ENCODE data around the gene MOK.

The MOK gene

GRCh38 chr14:102323102-102323501, 18.1 kb upstream of the MOK start:
- peak overlapping the region; percentile 13 for H3K27ac ChIP-seq
- H3K4me2 ChIP-seq (ENCODE audit: low read length), result no peak overlapping the region
- H2AFZ ChIP-seq, result no peak overlapping the region
- H3K27me3 ChIP-seq (ENCODE audit: control insufficient read depth, insufficient read depth, low read length), result no peaks in the 10 kb centered on the region
- no peaks in the 10 kb centered on the region for H3K36me3 ChIP-seq (ENCODE audit: control insufficient read depth, insufficient read depth, low read length)
- peaks cover 14% of the 10 kb centered on the region for H3K4me1 ChIP-seq
- no peaks in the 10 kb centered on the region for H3K9me3 ChIP-seq (ENCODE audit: control insufficient read depth, low read length)
- peaks cover 2% of the 10 kb centered on the region for H3K79me2 ChIP-seq
- no peak overlapping the region for H3K4me3 ChIP-seq (ENCODE audit: low read depth, low read length)
- no peak overlapping the region for H3K9ac ChIP-seq
- TF ChIP-seq, protein P1, sequence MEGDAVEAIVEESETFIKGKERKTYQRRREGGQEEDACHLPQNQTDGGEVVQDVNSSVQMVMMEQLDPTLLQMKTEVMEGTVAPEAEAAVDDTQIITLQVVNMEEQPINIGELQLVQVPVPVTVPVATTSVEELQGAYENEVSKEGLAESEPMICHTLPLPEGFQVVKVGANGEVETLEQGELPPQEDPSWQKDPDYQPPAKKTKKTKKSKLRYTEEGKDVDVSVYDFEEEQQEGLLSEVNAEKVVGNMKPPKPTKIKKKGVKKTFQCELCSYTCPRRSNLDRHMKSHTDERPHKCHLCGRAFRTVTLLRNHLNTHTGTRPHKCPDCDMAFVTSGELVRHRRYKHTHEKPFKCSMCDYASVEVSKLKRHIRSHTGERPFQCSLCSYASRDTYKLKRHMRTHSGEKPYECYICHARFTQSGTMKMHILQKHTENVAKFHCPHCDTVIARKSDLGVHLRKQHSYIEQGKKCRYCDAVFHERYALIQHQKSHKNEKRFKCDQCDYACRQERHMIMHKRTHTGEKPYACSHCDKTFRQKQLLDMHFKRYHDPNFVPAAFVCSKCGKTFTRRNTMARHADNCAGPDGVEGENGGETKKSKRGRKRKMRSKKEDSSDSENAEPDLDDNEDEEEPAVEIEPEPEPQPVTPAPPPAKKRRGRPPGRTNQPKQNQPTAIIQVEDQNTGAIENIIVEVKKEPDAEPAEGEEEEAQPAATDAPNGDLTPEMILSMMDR (IDR thresholded peaks at IDR 0.05), result peak; percentile 41

GRCh38 chr14:102321456-102322422, 16.8 kb upstream of the MOK start:
- Histone ChIP-seq H3K79me2 (peaks cover 2% of the 10 kb centered on the region), H3K9ac (no peak overlapping the region), H3K9me3 (ENCODE audit: control insufficient read depth, low read length) (no peaks in the 10 kb centered on the region), H3K4me1 (peaks cover 22% of the 10 kb centered on the region), H3K36me3 (ENCODE audit: control insufficient read depth, insufficient read depth, low read length) (no peaks in the 10 kb centered on the region), H2AFZ (no peak overlapping the region), H3K4me3 (ENCODE audit: low read depth, low read length) (no peak overlapping the region), H3K27ac (no peak overlapping the region), H3K4me2 (ENCODE audit: low read length) (no peak overlapping the region), H3K27me3 (ENCODE audit: control insufficient read depth, insufficient read depth, low read length) (no peaks in the 10 kb centered on the region)
- TF ChIP-seq, protein P1 (IDR thresholded peaks at IDR 0.05), result no peak

- Histone ChIP-seq H3K4me3 (ENCODE audit: low read depth, low read length) (peak overlapping the region; percentile 75), H2AFZ (peak overlapping the region; percentile 97), H3K9me3 (ENCODE audit: control insufficient read depth, low read length) (no peaks in the 10 kb centered on the region), H3K36me3 (ENCODE audit: control insufficient read depth, insufficient read depth, low read length) (no peaks in the 10 kb centered on the region), H3K79me2 (peaks cover 2% of the 10 kb centered on the region), H3K4me1 (peaks cover 22% of the 10 kb centered on the region), H3K4me2 (ENCODE audit: low read length) (peak overlapping the region; percentile 98), H3K27ac (peak overlapping the region; percentile 86), H3K27me3 (ENCODE audit: control insufficient read depth, insufficient read depth, low read length) (no peaks in the 10 kb centered on the region), H3K9ac (no peak overlapping the region)
- TF ChIP-seq, protein P1 (IDR thresholded peaks at IDR 0.05), result no peak
Observed at GRCh38 chr14:102320671-102321455, 15.9 kb upstream of the MOK start.

GRCh38 chr14:102320033-102320660, 15.2 kb upstream of the MOK start:
- H3K9me3 ChIP-seq (ENCODE audit: control insufficient read depth, low read length), result no peaks in the 10 kb centered on the region
- H3K36me3 ChIP-seq (ENCODE audit: control insufficient read depth, insufficient read depth, low read length), result no peaks in the 10 kb centered on the region
- peaks cover 22% of the 10 kb centered on the region for H3K4me1 ChIP-seq
- peak overlapping the region; percentile 86 for H3K27ac ChIP-seq
- H3K4me3 ChIP-seq (ENCODE audit: low read depth, low read length), result peak overlapping the region; percentile 75
- H3K4me2 ChIP-seq (ENCODE audit: low read length), result peak overlapping the region; percentile 98
- TF ChIP-seq, protein P1 (IDR thresholded peaks at IDR 0.05), result peak; percentile 2
- H3K79me2 ChIP-seq, result peaks cover 2% of the 10 kb centered on the region
- peak overlapping the region; percentile 97 for H2AFZ ChIP-seq
- no peaks in the 10 kb centered on the region for H3K27me3 ChIP-seq (ENCODE audit: control insufficient read depth, insufficient read depth, low read length)
- no peak overlapping the region for H3K9ac ChIP-seq
